NCI-H1417 treated with DMSO at 0.1 percent for 48 hours (cell line): ENCODE results near the gene ATP2B1.
A peak's percentile ranks its signal among the peaks of the same experiment; 100 is the strongest.
"Not testable (repeated sequence)": the region's sequence is repeated elsewhere in the genome, so short reads cannot be mapped to it uniquely, and the experiment has no call there.

ENCODE experiments used
- DNase-seq: peaks from one replicate; lab custom pipeline; 2025; lab: John Stamatoyannopoulos, UW

Gene ATP2B1

GRCh38 chr12:89712706-89713105, 4.1 kb upstream of the ATP2B1 start:
- DNase-seq: no peak

DNA sequence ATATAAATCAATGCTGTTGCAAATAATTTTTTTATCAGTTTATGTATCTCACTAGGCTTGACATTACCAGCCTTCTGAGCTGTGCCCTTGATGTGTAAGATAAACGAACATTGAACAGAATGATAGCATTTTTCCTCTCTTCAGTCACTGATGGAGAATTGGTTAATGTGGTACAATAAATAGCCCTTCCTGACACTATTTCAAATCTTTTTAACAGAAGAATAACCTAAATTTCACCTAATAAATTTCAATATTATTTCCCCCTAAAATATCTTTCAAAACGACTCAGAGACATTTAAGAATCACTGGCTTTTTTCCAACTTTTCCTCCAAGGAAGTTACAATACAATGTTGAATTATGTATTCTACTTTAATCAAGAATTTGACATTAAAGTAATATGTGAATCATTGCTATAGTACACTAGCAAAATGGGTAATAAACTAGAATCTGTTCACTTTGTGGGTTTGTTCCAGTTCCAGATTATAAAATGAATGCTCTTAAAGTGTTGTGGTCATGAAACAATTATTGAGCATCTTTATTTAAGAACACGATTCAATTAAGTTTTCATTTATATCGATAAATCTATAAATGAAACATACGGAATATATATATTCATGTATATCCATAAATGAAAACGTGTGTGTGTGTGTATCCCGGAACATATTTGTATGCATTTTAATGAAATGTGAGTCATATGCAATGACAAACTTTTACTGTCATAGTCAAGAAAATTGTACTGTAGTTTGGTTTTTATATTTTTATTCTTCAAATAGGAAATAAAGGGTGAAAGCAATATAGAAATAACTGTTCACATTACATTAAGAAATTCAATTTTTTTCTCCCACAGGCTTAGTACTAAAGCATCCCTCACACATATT, 2.5 kb upstream of the ATP2B1 start:
- no peak for DNase-seq

GRCh38 chr12:89709995-89710872, 1.6 kb upstream of the ATP2B1 start:
- DNase-seq: no peak

DNA sequence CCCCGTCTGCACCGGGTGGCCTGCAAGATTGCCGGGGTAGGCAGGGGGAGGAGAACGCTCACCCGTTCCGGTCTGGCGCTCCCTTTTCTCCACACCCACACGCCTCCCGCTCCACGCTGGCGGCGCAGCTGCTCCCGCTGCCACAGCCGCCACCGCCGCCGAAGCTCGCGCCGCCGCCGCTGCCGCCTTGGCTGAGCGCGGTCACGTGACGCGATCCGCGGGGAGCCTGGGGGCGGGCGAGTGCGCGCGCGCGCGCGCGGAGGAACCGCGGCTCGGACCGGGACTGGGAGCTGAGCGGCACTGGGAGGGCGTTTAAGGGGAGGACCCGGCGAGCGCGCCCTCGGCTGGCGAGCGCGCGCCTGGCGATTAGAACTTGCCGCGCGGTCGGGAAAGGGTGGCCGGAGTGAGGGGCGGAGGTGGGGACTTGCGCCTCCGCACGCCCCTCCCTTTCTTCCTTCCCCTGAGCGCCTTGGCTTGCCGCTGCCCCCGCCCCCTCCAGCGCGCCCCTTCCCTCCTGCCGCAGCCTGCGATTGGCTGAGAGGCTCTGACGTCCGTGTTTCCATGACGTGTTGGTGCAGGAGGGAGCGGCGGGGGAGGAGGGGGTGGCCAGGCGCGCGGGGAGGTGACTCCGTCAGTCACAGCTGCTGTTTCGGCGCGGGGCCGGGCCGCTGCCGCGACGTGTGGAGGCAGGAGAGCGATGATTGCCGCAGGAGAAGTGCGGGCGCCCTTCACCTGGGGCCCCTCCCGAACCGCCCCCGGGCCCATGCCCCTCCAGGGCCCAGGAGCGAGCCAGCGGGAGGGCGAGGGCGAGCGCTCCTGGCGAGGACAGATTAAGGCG, 738 bp upstream of the ATP2B1 start:
- peak; percentile 98 for DNase-seq

DNA sequence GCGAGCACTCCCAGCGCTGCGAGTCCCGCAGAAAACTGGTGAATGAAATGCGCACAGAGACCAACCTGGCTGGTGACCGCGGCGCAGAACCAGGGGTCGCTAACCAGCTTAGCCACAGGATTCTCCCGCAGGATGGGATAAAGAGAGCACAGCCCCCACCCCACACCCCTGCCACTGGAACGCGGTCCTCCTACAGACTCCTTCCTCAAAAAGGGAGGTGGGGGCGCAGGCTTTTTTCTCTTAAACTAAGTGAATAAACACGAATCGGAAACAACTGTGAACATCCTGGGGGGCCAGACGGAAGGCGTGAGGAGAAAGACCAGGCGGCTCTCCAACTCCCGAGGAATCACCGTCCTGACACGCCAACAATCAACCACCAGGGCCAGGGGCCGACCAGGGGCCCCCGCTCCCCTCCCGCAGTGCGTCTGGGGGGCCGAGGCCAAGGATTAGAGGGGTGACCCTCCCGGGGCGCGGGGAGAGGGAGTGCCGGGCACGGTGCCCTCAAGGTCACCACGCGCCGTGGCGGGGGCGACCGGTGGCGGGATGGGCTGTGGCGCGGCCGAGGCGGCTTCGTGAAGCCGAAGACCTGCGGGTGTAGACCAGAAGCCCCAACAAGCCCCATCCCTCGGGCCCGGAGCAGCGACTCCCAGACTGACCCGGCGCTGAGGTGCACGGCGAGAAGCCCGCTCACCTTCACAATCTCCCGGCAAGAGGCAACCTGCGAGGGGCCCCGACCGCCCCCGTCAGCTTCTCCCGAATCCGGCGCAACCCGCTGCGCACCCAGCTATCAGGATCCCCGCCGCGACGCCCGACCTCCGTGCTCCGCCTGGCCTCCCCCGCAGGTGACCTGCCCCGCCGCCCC, 704 bp downstream of the ATP2B1 start:
- DNase-seq: no peak

GRCh38 chr12:89706986-89707702, 1.5 kb downstream of the ATP2B1 start:
- no peak for DNase-seq

- no peak for DNase-seq
Measured at GRCh38 chr12:89706551-89706950, 2.1 kb downstream of the ATP2B1 start.

DNA sequence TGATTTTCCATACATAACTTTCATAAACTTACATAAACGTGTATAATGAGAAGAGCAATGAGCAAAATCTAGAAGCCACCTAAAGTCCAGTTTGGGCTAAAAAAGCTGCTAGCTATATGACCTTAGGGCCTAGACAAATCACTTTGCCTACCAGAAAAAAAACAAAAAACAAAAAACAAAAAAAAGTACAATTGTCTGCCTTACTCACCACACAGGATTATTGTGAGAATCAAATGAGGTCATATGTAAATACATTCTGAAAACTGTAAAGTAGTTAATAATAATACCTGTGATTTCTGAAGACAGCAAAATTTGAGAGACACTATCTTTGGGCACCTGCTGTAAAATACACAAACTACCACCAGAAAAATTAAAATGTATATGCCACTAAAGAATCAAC, 4.2 kb downstream of the ATP2B1 start:
- no peak for DNase-seq

DNA sequence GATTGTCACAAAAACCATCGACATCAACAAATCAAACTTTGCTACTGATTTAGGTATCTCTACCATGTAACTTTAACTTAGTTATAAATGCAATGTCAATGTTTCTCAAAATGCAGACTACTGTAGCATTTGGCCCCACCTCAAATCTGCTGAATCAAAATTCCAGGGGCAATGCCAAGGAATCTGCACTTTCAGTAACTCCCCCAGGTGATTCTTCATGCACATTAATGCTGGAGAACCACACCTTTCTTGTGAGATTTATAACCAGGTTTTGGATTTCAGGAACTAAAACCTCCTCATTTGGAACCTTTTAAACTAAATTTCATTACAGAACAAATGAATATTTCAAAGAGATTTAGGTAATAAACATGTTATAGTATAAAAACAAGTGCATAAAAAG, 4.9 kb downstream of the ATP2B1 start:
- no peak for DNase-seq

GRCh38 chr12:89702503-89702902, 6.1 kb downstream of the ATP2B1 start:
- no peak for DNase-seq

DNA sequence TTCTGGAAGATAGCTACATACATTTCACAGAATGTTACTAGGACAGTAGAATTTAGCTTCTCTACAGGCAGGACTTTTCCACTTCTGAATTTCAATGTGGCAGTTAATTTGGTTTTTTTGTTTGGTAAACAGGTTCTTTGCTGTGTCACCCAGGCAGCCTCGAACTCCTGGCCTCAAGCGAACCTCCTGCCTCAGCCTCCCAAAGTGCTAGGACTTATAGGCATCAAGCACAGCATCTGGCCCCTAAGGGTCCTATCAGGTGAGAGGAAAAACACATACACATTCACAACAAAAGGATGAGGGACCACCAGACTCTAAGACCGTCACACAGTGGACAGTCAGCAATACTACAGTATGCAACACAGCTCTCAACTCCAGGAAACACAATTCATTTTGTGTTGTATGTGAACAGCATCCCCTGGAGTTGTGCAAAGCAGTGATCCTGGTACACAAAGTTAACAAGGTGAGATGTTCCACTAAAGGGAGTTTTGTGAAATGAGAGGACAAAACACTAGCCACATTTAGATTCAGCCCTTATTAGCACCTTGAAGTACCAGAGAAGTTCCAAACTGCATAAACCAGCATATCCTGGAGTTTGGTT, 6.9 kb downstream of the ATP2B1 start:
- DNase-seq: no peak

GRCh38 chr12:89700191-89700810, 8.3 kb downstream of the ATP2B1 start:
- DNase-seq: no peak

DNA sequence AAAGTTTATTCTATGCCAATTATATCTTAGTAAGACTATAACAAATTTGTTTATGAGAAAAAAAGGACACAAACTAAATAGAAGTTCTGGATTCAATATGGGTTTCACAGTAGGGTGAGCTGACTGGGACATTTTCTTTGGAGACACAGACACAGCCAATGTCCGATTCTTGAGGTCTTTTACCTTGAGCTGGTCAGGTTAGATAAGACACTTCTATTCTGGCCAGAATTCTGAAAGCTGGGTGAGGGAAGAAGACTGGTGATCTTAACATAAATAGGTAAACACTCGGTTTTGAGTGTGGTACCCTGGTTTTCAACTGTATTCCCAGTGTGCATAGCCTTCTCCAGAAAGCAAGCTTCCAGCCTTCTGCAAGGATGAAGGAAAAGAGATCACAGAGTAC, 10.0 kb downstream of the ATP2B1 start:
- DNase-seq: no peak

DNA sequence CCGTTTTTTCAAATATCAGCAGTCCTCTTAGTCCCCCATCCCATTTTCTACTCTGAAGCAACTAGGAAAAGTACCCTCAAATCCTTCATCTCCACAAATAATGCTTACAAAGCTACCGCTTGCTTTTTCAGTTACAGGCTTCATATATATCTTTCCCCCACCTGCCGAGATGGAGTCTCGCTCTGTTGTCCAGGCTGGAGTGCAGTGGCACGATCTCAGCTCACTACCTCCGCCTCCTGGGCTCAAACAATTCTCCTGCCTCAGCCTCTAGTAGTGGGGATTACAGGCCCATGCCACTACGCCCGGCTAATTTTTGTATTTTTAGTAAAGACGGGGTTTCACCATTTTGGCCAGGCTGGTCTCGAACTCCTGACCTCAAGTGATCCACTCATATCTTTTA, 10.9 kb downstream of the ATP2B1 start:
- not testable (repeated sequence) for DNase-seq

DNA sequence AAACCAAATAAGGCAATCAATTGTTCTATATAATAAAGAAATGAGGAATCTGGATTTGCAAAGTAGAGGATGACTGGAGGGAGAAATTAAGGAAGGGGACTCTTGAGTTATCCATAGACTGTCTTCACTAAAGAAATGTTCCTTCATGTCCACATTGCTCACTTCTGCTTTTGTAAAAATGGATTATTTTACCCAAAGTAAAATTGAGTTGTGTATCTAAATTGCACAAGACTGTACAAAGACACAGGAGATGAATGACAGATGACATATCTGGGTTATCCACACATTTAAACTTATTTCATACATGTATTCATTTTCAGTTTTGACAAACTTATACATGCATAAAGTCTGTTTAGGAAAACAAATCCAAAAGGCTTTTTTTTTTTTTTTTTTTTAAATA, 11.3 kb downstream of the ATP2B1 start:
- DNase-seq: no peak

DNA sequence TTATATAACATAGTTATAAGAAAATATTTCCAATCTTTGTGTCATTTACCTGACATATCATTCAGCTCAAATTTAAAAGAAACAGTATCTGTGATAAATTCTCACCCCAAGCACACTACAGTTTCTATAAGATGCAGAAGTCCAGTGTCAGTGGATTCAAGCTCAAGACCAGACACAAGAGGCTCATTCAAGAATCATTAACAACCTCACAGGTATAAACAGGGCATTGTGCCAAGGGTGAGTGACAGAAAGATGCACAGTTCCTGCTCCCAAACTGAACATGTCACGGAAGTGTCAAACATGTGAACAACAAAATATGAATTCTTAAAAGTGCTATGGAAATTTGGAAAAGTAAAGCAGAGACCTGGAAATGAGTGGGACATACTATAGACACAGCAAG, 12.8 kb downstream of the ATP2B1 start:
- DNase-seq: no peak

GRCh38 chr12:89695100-89695499, 13.5 kb downstream of the ATP2B1 start:
- no peak for DNase-seq

DNA sequence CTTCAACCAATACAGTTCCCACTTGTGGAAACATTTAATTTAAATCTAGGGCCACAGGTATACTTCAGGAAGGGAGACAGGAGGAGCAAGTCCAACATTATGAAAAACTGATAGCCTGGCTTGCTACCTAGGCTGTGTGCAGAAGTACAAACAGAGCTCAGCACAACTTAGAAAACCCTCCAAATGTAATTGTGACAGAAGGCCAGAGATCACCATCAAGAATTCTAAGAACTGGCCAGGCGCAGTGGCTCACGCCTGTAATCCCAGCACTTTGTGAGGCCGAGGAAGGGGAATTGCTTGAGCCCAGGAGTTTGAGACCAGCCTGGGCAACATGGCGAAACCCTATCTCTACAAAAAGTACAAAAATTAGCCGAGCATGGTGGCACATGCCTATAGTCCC, 14.1 kb downstream of the ATP2B1 start:
- DNase-seq: no peak

DNA sequence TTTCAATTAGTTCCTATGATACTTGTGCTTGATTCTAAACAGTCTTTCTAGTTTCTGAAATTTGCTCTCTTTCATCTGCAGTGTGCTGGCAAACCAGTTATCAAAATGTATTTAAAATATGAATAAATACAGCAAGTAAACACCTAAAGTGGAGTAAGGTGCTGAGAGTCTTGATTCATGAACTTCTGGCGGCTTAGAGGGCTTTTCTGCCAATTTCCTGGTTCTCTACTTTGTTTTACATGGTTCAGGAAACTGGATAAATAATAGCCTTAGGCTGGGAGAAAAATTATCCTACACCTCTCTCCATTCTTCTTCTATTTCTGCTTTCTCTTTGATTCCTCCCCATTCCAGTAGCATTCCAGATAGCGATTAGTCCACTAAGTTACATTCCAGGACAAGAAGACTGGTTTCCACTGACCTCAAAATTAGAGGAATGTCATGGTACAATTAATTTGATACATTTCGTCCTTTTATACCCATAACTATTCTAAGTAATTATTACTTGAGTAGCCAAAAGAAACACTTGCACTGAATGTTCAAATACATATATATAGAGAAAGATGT, 14.9 kb downstream of the ATP2B1 start:
- DNase-seq: no peak
